ENCODE measurements around the gene ASB15.

The ASB15 gene

DNA sequence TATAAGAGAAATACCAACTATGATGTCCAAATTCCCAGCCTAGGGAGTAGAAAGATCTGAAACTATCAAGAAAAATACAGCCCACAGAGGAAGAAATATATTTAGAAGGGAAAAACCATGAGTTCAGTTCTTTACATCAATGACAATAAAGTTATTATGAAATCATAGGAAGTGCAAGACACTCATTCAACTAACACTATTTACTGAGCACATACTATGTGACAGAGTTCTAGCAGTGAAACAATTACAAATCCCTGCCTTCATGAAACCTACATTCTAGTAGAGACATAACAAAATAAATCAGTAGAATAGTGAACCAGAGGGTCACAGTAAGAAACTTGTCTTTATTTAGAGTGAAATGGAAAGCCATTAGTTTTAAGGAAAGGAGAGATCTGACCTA is 46.1 kb upstream of the ASB15 start:
- Histone ChIP-seq H3K4me1 (ENCODE audit: control insufficient read depth, insufficient read depth, low read length) (no peaks in the 10 kb centered on the region), H3K4me3 (ENCODE audit: low read depth, low read length) (no peak overlapping the region), H3K36me3 (ENCODE audit: control insufficient read depth in 2 of 2, insufficient read depth in 1 of 2, low read length in 2 of 2) (peaks cover 0 to 29% of the 10 kb centered on the region in 2 experiments; a peak in 1 of 3 replicates), H3K9me3 (ENCODE audit: control insufficient read depth, insufficient read depth, low read depth, low read length) (no peaks in the 10 kb centered on the region), H3K27ac (ENCODE audit: extremely low read depth, low read depth, low read length) (no peak overlapping the region)
- TF ChIP-seq SP3 (tag by site-specific recombination; IDR thresholded peaks at IDR 0.05) = no peak
- TF ChIP-seq ZFP3 (tag by site-specific recombination; IDR thresholded peaks at IDR 0.05; ENCODE audit: low read depth) = no peak
- no peak for TF ChIP-seq WT1 (tag by site-specific recombination; IDR thresholded peaks at IDR 0.05)
- peak; percentile 96 for TF ChIP-seq ZNF664 (tag by site-specific recombination; IDR thresholded peaks at IDR 0.05)
- POLR2A ChIA-PET = no interaction called here
- CTCF ChIA-PET = no interaction called here

GRCh38 chr7:123557016-123557397 is 44.6 kb upstream of the ASB15 start:
- TF ChIP-seq ZBTB20 (tag by site-specific recombination; IDR thresholded peaks at IDR 0.05) (peak; percentile 62; the same call in 1 of the 2 replicates), ZNF335 (tag by site-specific recombination; conservative IDR thresholded peaks at IDR 0.05) (peak; percentile 38), REST (tag by site-specific recombination; IDR thresholded peaks at IDR 0.05) (peak; percentile 76), PRDM1 (tag by site-specific recombination; IDR thresholded peaks at IDR 0.05) (0 out of 2 replicates have a peak, but pooled peaks have one; percentile 12), KLF1 (tag by site-specific recombination; IDR thresholded peaks at IDR 0.05) (no peak)
- Histone ChIP-seq H3K4me1 (ENCODE audit: control insufficient read depth, insufficient read depth, low read length) (no peaks in the 10 kb centered on the region), H3K36me3 (ENCODE audit: control insufficient read depth in 2 of 2, insufficient read depth in 1 of 2, low read length in 2 of 2) (peaks cover 0 to 29% of the 10 kb centered on the region in 2 experiments; a peak in 1 of 3 replicates), H3K27ac (ENCODE audit: extremely low read depth, low read depth, low read length) (peak overlapping the region; percentile 61; the same call in 1 of the 2 replicates), H3K9me3 (ENCODE audit: control insufficient read depth, insufficient read depth, low read depth, low read length) (no peaks in the 10 kb centered on the region), H3K4me3 (ENCODE audit: low read depth, low read length) (peak overlapping the region; percentile 88)
- ChIA-PET CTCF (interaction anchor here (1.5 kb wide), 1 partner anchor 63 kb away, joined by 5 read pairs; no protein-coding TSS in a partner anchor), POLR2A (interaction anchor here (0.6 to 1.5 kb wide), 4 partner anchors 10 to 191 kb away, joined by 4 to 9 read pairs (median 5); partner anchors contain the start of gene WASL)

DNA sequence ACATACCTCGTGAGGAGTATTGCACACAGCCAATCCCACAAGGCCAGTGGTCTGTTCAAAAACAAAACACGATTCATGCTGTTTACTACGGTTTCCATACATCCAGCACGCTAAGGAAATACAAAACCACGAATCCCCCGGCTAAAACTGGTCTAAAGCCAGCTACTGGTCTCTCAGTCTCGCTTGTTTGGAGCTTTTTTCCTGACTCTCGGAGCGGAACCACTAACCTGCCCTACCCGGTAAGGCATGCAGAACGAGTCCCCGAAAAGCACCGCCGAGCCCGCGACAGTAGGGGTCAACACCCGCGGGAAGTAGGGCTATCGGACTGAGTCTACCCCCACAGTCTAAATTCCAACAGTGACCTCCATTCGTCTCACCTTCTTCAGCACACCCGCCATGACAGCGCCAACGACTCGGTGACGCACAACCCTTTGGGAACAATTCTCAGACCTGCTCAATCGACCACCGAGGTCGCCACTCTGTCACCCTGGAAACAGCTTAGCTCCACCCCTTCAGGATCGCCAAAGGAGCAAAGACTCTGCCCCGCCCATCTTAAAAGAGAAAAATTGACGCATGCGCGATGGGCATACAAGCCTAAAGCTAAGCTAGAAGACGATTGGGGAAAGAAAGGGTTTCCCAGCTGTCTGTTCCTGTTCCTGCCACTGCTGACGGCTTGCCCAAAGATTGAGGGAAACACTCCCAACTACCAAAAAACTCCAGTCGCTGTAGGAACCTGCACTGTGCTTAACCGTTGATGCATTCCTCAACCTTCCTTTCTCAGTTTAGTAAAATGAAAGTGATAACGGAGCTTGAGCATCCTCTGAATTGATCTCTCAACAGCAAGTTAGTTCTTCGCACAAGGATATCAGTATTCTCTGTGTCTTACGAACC is 44.0 kb upstream of the ASB15 start, which contains the start of gene NDUFA5:
Gene NDUFA5, minus strand, starts transcription at position 421 of the 891 bp plus-strand sequence. Its CDS starts 23 bp downstream, at position 398.
- Histone ChIP-seq H3K9me3 (ENCODE audit: control insufficient read depth, insufficient read depth, low read depth, low read length) (no peaks in the 10 kb centered on the region), H3K27ac (ENCODE audit: extremely low read depth, low read depth, low read length) (peak within 1 kb of the TSS; percentile 61), H3K4me3 (ENCODE audit: low read depth, low read length) (peak within 1 kb of the TSS; percentile 88), H3K36me3 (ENCODE audit: control insufficient read depth in 2 of 2, insufficient read depth in 1 of 2, low read length in 2 of 2) (peaks cover 0 to 28% of the 10 kb centered on the region in 2 experiments; a peak in 1 of 3 replicates), H3K4me1 (ENCODE audit: control insufficient read depth, insufficient read depth, low read length) (no peaks in the 10 kb centered on the region)
- ChIA-PET POLR2A (interaction anchor here (0.6 to 1.5 kb wide), 5 partner anchors 9 to 191 kb away, joined by 3 to 9 read pairs (median 4); partner anchors contain the start of gene WASL), CTCF (interaction anchor here (0.6 to 1.5 kb wide), 4 partner anchors 23 to 314 kb away, joined by 3 to 5 read pairs (median 4); no protein-coding TSS in a partner anchor)
- TF ChIP-seq YY1 (tag by site-specific recombination; IDR thresholded peaks at IDR 0.05) = peak; percentile 92
- TF ChIP-seq ZBTB20 (tag by site-specific recombination; IDR thresholded peaks at IDR 0.05) = peak; percentile 6; the same call in 1 of the 2 replicates
- peak; percentile 94 for TF ChIP-seq ZNF629 (tag by site-specific recombination; IDR thresholded peaks at IDR 0.05)
- TF ChIP-seq ZNF366 (tag by site-specific recombination; conservative IDR thresholded peaks at IDR 0.05) = peak; percentile 51
- TF ChIP-seq ZFP37 (tag by site-specific recombination; IDR thresholded peaks at IDR 0.05) = peak; percentile 71; the same call in 1 of the 2 replicates
- peak; percentile 90 for TF ChIP-seq YY2 (tag by site-specific recombination; IDR thresholded peaks at IDR 0.05)
- TF ChIP-seq ZBTB17 (tag by site-specific recombination; IDR thresholded peaks at IDR 0.05) = peak; percentile 99
- TF ChIP-seq ZNF837 (tag by site-specific recombination; IDR thresholded peaks at IDR 0.05) = no peak
- TF ChIP-seq, protein P1, sequence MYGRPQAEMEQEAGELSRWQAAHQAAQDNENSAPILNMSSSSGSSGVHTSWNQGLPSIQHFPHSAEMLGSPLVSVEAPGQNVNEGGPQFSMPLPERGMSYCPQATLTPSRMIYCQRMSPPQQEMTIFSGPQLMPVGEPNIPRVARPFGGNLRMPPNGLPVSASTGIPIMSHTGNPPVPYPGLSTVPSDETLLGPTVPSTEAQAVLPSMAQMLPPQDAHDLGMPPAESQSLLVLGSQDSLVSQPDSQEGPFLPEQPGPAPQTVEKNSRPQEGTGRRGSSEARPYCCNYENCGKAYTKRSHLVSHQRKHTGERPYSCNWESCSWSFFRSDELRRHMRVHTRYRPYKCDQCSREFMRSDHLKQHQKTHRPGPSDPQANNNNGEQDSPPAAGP (tag by site-specific recombination; IDR thresholded peaks at IDR 0.05) = peak; percentile 70
- no peak for TF ChIP-seq ZNF132 (tag by site-specific recombination; IDR thresholded peaks at IDR 0.05; ENCODE audit: borderline replicate concordance)
- TF ChIP-seq ZSCAN30 (tag by site-specific recombination; IDR thresholded peaks at IDR 0.05) = 0 out of 2 replicates have a peak, but pooled peaks have one; percentile 23
- TF ChIP-seq SP7 (tag by site-specific recombination; IDR thresholded peaks at IDR 0.05) = peak; percentile 69; the same call in 1 of the 2 replicates
- peak; percentile 96 for TF ChIP-seq ZNF501 (tag by site-specific recombination; IDR thresholded peaks at IDR 0.05)
- TF ChIP-seq, protein P2, sequence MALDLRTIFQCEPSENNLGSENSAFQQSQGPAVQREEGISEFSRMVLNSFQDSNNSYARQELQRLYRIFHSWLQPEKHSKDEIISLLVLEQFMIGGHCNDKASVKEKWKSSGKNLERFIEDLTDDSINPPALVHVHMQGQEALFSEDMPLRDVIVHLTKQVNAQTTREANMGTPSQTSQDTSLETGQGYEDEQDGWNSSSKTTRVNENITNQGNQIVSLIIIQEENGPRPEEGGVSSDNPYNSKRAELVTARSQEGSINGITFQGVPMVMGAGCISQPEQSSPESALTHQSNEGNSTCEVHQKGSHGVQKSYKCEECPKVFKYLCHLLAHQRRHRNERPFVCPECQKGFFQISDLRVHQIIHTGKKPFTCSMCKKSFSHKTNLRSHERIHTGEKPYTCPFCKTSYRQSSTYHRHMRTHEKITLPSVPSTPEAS (tag by site-specific recombination; IDR thresholded peaks at IDR 0.05) = no peak
- TF ChIP-seq ZNF140 (tag by site-specific recombination; IDR thresholded peaks at IDR 0.05) = no peak
- TF ChIP-seq KLF16 (tag by site-specific recombination; IDR thresholded peaks at IDR 0.05) = peak; percentile 72
- no peak for TF ChIP-seq ZNF221 (tag by site-specific recombination; IDR thresholded peaks at IDR 0.05; ENCODE audit: borderline replicate concordance)
- TF ChIP-seq ZNF335 (tag by site-specific recombination; conservative IDR thresholded peaks at IDR 0.05) = peak; percentile 65

Measured in HEK293 (cell line).